ENCODE results near the gene KRTAP22-1. TPM values are rescaled to one million over a fixed set of nuclear protein-coding genes. Genes with fewer than 3 reads are reported as not detected.

The KRTAP22-1 gene
- polyA plus RNA-seq, 3 donors: not detected

- DNase-seq: no peak
- no peak for TF ChIP-seq CTCF (IDR thresholded peaks at IDR 0.05)
- no peaks in the 10 kb centered on the region for H3K4me1 ChIP-seq (ENCODE audit: control insufficient read depth in 1 of 2, insufficient read depth in 2 of 2, low read length in 2 of 2)
- Mint-ChIP-seq H3K36me3 (no peaks in the 10 kb centered on the region), H3K9me3 (peaks cover 0 to 6% (median 2%) of the 10 kb centered on the region in 7 donors), H3K27ac (no peak overlapping the region), H3K4me1 (no peaks in the 10 kb centered on the region), H3K4me3 (no peak overlapping the region), H3K27me3 (ENCODE audit: low read depth in 3 of 3) (no peaks in the 10 kb centered on the region)
- H3K9ac ChIP-seq (ENCODE audit: insufficient read depth, low read length, poor library complexity, severe bottlenecking): no peak overlapping the region
- intact Hi-C loops (cut with micrococcal nuclease): no loop called here
- H3K36me3 ChIP-seq (replicated peaks in 1 of 2; ENCODE audit: control insufficient read depth in 1 of 2, insufficient read depth in 2 of 2, low read length in 2 of 2): no peaks in the 10 kb centered on the region
- H3K4me3 ChIP-seq (replicated peaks in 1 of 3; ENCODE audit: low read depth in 2 of 3, low read length in 3 of 3): no peak overlapping the region
- H3K27me3 ChIP-seq (ENCODE audit: control insufficient read depth in 2 of 2, insufficient read depth in 2 of 2, low read length in 2 of 2): no peaks in the 10 kb centered on the region
- H3K4me2 ChIP-seq (replicated peaks; ENCODE audit: extremely low read depth, low read length, poor library complexity, severe bottlenecking): no peak overlapping the region
- no peaks in the 10 kb centered on the region for H3K9me3 ChIP-seq (replicated peaks in 1 of 2; ENCODE audit: control insufficient read depth in 1 of 2, insufficient read depth in 1 of 2, low read length in 2 of 2)
- WGBS (ENCODE audit: insufficient coverage): 80% methylated on average over 1 of the region's 2 CpGs
- no peaks in the 10 kb centered on the region for H3K79me2 ChIP-seq (ENCODE audit: insufficient read depth, low read length)
- no peak overlapping the region for H3K27ac ChIP-seq (ENCODE audit: low read depth in 1 of 2, low read length in 2 of 2)
- no peak overlapping the region for H2AFZ ChIP-seq (ENCODE audit: insufficient read depth, low read depth, low read length, poor library complexity, severe bottlenecking)
- no peaks in the 10 kb centered on the region for H4K20me1 ChIP-seq (ENCODE audit: insufficient read depth, low read length)
Observed at GRCh38 chr21:30561957-30562356, 38.9 kb upstream of the KRTAP22-1 start.

GRCh38 chr21:30563072-30563471 lies 37.8 kb upstream of the KRTAP22-1 start:
- H3K27ac ChIP-seq (ENCODE audit: low read depth in 1 of 2, low read length in 2 of 2): no peak overlapping the region
- WGBS (ENCODE audit: insufficient coverage): 93% methylated on average over 2 of the region's 6 CpGs
- TF ChIP-seq CTCF (IDR thresholded peaks at IDR 0.05): no peak
- peaks cover 0 to 4% (median 2%) of the 10 kb centered on the region in 7 donors for H3K9me3 Mint-ChIP-seq
- H3K9ac ChIP-seq (ENCODE audit: insufficient read depth, low read length, poor library complexity, severe bottlenecking): no peak overlapping the region
- H3K36me3 ChIP-seq (replicated peaks in 1 of 2; ENCODE audit: control insufficient read depth in 1 of 2, insufficient read depth in 2 of 2, low read length in 2 of 2): no peaks in the 10 kb centered on the region
- H3K9me3 ChIP-seq (replicated peaks in 1 of 2; ENCODE audit: control insufficient read depth in 1 of 2, insufficient read depth in 1 of 2, low read length in 2 of 2): no peaks in the 10 kb centered on the region
- no peak overlapping the region for H3K4me2 ChIP-seq (replicated peaks; ENCODE audit: extremely low read depth, low read length, poor library complexity, severe bottlenecking)
- no peaks in the 10 kb centered on the region for H3K4me1 Mint-ChIP-seq
- H3K27me3 ChIP-seq (ENCODE audit: control insufficient read depth in 2 of 2, insufficient read depth in 2 of 2, low read length in 2 of 2): no peaks in the 10 kb centered on the region
- no peak for DNase-seq
- no peaks in the 10 kb centered on the region for H3K27me3 Mint-ChIP-seq (ENCODE audit: low read depth in 3 of 3)
- H2AFZ ChIP-seq (ENCODE audit: insufficient read depth, low read depth, low read length, poor library complexity, severe bottlenecking): no peak overlapping the region
- H3K36me3 Mint-ChIP-seq: no peaks in the 10 kb centered on the region
- intact Hi-C loops (cut with micrococcal nuclease): no loop called here
- no peak overlapping the region for H3K4me3 Mint-ChIP-seq
- H3K27ac Mint-ChIP-seq: no peak overlapping the region
- H3K4me1 ChIP-seq (ENCODE audit: control insufficient read depth in 1 of 2, insufficient read depth in 2 of 2, low read length in 2 of 2): no peaks in the 10 kb centered on the region
- no peaks in the 10 kb centered on the region for H4K20me1 ChIP-seq (ENCODE audit: insufficient read depth, low read length)
- no peak overlapping the region for H3K4me3 ChIP-seq (replicated peaks in 1 of 3; ENCODE audit: low read depth in 2 of 3, low read length in 3 of 3)
- H3K79me2 ChIP-seq (ENCODE audit: insufficient read depth, low read length): no peaks in the 10 kb centered on the region

Measured in CD14-positive monocyte (primary cell).